T-helper 22 cell (primary cell): ENCODE results near the gene SNAP47.

Experiments used
- DNase-seq: peaks from one replicate; pipeline ENCODE4 v3.0.0-alpha.2; 2020; ENCODE audit warnings: low read depth

Gene SNAP47

DNA sequence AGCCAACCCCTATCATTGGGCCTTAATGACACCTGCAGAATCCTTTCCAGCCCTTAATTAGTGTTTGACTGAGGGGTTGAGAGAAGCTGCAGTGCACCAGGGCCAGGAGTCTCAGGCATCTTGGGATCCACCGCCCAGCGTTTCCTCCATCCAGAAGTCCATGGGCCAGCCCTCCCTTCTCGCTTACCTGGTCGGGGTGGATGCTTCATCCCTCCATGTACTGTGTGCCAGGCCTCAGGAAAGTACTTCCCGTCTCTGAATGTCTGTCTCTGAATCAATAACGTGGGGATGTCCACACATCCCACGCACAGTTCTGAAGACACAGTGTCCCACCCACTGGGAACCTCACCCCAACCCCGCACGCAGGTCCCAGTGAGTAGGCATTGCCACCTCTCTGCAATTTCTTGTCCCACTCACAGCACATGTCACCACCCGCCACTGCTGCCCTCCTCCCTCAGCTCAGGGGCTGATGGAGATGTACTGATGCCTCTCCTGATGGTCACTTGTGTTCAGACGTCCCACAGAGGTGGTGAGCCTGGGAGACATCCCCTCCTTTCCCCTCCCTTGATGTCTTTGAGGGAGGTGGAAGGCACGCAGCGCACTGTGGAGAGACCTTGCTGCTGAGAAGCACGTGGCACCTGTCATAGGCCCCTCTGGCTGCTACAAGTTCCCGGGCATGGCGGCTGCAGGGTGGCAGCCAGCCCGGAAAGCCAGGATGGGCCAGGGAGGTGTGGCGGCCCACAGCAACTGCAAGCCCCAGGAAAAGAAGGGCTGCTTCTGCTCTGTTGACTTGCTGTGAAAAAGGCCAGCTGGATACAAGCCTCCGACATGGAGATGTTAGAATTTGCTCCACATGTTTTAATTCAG is 50.8 kb downstream of the SNAP47 start:
- no peak for DNase-seq

DNA sequence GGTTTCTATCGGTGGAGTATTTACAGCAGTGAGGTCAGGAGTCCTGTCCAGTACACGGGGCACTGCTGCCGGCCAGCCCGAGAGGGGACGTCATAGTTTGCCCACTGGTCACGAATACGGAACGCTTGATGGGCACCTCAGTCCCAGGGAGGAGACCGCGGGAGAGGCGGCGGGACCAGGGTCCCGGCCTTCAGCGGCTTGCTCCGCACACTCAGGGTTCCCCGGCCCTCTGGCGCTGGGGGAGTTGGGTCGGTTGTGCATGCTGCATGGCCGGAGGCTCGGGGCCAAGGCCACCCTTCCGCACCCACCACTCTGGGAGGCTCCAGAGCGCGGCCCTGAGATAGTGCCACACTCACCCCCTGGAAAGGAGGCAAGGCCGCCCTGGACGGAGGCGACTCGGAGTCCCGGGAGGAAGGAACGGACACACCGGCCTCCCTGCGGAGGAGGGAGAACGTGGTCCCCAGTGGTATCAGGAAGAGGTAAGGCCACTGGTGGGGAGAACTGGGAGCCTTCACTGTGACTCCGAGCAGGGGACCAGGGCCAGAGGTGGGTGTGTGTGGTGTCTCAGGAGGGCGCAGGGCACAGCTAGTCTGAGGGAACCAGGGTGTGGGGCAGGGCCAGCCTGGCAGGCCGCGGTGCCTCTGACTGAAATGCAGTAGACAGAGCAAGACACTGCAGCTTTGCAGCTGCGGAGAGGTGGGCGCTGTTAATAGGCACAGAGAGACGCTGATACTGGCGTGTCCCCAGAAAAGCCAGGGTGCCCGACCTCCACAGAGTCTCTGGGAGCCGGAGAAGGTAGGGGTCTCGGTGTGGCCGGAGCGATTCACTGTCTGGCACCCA is 51.7 kb downstream of the SNAP47 start:
- no peak for DNase-seq

DNA sequence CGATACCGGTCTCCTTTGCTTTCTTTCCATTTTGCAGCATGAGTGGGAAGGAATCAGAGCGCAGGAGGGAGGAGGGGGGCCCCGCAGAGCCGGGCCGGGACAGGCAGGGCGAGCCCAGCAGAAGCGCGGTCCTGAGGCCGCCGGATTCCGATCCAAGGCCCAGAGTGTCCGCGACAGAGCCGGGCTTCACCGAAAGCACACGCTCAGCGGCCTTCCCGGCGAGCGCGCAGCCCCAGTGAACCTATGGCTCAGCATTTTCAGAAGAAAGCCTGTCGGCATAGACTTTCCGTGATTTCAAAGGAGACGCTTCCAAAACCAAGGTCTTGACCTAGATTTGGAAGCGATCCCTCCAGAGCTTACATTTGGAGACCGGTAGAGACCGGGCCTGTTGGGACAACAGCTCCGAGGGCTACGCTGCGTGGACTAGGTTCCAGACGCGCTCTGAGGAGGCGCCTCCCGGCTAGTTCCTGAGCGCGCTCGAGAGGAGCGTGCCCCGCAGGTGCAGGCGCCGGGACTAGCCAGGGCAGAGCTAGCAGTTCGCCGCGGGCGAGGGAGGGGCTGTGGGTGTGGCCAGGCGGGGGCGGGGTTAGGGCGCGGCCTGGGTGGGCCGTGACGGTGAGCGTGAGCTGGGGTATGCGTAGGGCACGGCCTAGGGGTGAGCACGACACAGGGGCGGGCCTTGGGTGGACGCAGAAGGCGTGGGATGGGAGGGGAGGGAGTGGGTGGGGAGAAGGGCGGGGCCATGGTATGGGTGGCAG is 52.5 kb downstream of the SNAP47 start:
- peak; percentile 97 for DNase-seq

DNA sequence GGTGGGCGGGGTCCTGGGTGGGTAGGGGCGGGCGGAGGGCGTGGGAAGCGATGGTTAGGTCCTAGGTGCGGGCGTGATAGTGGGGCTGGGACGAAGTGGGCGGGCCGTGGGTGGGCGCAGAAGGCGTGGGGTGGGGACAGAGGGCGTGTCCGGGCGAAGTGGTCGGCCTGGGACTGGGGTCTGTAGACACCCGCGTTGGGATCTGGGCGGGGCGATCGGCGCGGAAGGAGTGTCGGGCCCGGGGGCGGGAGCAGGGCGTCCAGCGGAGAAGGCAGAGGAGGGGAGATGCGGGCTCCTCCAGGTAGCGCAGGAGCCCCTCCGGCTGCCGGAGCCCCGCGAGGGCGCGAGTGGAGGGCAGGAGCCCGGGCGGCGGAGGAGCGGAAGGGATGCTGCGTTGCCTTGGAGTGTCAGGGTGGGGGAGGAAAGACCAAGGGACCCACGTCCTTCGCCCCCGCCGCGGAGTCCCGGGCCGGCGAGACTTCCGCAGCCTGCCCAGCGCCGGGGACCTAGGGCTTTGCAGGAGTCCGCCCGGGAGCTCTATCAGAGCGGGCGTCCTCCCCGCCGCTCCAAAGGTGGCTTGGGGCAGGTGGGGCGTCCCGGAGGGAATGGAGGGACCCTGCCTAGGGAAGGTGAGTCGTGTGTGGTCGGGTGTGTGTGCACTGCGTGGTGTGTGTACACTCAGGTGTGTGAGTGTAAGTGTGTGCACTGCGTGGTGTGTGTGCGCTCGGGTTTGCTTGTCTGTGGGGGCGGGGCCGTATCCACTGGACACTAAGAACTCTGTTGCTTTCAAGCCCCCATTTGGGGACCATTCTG is 53.2 kb downstream of the SNAP47 start:
- no peak for DNase-seq

DNA sequence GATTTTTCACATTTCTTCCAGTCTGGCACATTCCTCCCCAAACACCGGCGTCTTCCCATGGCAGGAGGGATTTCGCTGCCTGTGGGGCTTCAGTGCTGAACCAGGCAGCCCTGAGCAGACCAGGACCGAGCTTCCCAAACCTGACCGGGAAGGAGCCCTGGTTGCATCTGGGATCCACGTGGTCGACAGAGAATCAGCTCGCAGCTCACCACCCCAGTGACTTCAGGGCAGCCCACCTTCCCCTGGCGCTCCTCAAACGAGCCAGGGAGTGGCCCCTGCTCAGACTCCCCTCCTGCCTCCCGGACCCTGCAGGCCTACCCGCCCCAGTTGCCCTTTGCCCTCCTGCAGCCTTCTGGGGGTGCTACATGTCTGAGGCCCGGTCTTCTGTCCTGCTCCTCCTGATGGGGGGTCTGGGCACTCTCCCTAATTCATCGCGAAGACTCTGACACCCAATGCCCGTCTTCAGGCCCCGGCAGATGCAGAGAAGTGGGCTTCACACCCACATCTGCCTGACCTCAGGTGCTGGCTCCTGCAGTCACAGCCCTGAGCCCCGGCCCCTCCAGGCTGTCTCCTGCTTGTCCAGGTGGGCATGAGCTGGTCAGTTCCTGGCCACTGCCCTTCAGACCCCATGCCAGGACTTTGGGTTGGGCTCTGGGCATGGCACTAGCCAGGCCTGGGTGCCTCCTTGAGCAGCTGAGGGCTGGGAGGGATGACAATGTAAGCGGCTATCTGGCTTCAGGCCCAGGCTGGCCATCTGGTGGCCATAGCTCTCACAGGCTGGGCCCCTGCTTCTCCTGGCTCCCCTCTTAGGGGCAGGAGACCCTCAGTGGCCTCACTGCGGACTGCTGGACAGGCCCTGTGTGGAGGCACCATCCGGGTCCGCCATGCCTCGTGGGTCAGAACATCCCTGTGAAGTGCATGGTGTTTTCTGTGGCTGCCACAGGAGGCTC is 54.1 kb downstream of the SNAP47 start:
- DNase-seq, result no peak

DNA sequence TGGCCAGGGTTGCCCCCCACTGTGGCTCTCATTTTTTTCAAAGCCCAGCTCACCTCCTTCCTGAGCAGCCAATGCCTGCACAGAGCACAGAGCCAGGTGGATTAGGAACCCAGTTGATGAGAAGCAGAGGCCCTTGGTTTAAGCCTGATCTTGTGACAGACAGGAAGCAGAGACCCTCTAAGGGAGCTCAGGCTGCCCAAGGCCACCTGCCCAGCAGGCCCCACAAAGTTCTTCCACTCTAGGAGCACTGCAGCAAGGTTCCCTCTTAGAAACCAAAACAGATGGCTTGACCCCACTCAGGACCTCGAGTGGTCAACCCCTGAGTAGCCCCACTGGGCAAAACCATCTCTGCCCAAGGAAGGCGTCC is 54.8 kb downstream of the SNAP47 start:
- DNase-seq, result no peak

DNA sequence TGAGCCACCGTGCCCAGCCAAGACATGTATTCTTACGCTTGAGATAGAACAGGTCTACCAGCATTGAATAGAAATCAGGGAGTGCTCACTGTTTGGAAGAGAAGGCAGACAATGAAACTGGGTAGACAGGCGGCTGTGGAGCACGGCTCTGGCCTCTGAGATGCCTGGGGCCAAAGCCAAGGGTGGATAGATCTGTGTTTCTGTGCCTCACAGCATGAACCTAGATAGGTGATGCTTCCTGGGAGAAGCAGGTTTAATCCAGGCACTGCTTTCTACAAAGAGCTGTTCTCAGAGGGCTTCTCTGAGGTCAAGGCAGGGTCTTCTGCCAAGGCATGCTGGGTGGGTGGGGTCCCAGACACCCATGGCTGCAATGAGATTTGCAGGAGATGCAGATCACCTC is 55.6 kb downstream of the SNAP47 start:
- no peak for DNase-seq

DNA sequence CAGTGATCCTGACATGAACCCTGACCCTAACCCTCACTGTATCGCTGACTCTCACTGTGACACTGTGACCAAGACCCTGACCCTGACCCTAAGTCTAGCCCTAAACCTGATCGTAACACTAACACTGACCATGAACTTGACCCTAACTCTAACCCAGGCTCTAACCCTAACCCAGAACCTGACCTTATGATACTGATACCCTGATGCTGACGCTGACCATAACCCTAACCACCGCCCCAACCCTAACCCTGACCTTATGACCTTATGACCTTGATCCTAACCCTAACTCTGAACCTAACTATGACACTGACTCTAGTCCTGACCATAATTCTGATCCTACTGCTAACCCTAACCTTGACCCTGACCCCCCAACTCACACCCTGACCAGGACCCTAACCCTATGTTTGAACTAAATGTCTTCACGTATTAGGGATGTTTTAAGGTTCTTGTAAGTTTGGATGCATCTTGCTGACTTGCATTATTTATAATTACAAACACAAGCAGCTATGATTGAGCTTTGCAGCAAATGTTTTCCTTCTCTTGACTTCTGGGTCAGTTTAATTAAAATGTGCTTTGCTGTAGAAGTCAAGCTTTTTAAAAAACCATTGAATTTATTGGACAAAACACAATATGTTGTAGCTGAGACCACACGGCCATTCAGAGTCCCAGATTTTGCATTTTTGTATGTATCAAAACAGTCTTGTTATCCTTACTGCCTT is 56.3 kb downstream of the SNAP47 start:
- DNase-seq, result no peak

DNA sequence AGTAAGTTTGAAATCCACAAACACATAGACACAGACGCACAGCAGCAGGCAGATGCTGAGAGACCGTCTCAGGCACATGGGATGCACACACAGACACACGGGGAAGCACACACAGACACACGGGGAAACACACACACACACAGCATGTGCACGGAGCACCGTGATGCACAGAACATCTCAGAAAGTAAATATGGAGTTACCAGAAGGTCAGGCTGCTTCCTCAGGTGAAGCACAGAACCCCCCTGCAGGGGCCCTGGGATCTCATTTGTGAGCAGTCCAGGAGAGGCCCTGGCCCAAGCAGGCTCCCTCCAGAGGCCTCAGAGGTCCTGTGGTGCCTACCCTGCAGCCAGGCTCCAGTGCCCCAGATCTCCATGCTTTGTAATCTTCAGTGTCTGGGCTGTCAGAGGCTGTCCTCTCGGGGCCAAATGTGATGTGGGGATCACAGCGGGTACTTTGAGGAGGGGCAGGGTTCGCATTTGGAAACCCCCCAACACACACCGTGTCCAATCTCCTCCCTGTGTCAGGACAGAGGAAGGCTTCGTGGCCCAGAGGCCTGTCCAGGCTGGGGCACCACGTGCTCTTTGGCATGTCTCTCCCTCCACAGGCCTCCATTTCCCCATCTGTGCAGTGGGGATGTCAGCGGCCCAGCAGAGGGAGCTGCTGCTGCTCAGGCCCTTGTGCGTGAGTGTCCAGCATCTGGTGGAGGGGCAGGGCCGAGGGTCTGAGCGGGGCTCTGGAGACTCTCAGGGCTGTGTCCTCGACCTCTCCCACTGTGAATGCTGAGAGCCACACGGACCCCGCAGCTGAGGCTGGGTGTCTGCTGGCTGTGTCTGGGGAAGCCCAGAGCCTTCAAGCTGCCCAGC is 57.2 kb downstream of the SNAP47 start:
- DNase-seq, result no peak

DNA sequence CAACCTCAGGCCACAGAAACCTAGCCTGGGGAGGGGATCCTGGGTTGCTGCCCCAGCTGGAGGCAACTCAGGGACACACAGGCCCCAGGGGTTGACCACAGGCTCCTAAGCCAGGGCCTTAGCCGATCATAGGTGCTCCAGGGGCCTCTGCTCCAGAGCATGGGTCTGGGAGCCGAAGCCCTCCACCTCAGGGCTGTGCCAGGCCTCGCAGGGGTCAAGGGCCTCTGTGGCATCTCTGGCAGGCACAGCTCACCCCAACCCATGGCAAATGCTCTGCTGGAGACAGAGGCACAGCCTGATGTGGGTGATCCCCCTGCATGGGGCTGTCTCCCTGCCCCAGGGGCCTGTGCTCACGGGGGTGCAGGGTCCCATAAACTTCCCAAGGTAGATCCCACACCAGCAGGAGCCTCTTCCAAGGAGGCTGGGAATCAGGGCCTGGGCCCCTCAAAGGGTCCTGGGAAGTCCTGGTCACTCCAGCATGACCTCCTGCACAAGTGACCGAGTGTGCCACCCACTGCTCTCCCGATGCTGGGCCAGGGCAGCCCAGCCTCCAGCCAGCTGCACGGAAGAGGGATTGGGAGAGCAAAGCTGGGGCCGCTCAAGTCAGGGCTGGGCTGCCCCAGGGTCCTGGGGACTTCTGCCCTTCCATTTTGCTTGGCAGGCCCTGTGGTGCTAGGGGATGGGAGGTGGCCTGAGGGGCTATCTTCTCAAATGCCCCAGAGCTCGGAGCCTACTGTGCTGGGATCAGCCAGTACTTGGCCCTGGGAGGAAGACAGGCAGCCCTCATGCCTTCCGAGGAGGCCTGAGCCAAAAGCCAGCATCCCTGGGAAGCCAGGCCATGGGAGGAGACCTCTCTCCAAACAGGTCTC is 58.1 kb downstream of the SNAP47 start:
- DNase-seq, result no peak

DNA sequence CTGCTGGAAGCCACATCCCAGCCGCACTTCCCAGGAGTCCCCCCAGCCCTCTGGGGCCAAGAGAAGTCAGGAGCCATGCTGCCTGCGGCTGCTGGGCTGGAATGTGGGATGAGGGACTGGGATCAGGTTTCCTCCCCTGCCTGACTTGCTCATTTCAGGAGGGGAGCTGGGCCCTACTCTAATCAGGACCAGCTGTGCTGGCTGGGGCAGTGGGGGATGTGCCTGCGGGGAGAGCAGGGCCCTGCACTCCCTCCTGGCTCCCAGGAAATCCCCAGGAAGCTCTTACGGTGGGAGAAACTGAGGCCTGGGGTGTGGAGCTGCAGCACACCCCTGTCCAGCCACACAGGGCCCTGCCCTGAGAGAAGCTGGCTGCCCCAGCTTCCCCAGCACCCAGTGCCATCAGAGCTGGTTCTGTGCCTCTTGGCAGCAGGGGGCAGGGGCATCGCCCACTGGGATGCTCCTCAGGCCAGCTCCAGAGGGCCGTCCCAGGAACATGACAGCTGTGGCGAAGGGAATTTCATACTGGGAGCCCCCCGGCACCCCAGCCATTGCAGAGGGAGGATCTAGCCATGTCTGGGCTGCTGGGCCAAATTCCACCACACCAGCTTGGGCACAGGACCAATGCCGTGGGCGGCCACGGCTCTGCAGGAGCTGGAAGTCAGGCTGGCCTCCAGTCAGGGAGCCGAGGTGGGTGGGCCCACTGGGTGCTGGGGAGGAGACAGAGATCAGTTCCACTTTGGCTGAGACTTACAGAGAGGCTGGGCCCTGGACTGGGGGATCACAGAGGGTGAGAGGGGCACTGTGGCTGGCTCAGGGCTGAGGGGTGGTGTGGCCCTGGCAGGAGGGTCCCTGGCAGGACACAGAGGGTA is 58.9 kb downstream of the SNAP47 start:
- DNase-seq, result no peak

DNA sequence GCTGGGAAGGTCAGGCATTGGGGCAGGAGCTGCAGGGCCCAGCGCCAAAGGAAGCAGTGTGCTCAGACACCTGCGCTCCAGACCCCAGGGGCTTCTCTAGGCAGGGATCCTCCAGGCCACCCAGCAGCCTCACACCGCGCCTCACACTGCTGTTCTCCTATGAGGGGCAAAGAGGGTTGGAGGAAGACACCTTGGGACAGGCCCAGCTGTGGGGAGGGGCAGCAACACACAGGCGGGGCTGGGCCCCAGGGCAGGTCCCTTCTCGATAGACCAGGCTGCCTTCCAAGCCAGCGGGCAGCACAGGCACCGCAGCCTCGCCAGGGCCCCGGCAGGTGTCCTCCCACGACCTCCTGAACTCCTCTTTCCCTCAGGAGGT is 59.6 kb downstream of the SNAP47 start:
- no peak for DNase-seq

DNA sequence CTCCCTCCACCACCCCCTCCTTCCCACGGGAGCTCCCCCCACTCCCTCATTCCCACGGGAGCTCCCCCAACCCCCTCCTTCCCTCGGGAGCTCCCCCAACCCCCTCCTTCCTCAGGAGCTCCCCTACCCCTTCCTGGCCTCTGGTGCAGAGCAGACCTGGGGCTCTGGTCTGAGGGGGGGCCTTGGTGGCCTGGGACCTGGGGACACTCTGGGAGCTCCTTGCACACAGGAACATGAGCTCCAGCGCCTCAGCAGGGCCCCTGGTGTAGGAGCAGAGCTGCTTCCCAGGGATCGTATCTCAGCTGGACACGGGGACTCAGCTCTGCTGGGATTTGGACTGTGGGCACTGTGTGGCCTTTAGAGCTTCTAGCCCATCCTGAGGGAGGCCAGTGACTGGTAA is 60.5 kb downstream of the SNAP47 start:
- no peak for DNase-seq

DNA sequence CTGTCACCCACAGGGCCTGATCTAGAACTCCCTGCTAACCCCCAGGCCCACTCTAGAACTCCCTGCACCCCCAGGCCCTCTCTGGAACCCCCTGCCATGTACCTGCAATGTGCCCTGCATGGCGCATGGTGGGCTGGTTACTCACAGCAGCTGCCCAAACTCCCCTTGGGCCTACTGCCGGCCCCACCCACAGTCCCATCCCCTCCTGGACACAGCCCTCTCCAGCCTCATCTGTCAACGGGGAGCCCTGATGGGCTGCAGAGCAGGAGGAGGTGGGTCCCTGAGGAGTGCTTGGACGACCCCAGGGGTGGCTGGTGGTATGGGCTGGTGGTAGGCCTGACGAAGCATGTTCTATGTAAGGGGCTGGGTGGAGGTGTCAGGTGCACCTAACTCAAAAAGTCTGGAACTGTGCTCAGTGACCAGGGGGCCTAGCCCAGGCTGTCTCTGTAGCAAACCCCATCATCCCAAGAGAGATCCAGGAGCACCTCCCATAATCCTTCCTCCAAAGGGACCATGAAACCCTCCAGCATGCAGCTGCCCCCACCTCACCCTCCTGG is 61.2 kb downstream of the SNAP47 start:
- no peak for DNase-seq

DNA sequence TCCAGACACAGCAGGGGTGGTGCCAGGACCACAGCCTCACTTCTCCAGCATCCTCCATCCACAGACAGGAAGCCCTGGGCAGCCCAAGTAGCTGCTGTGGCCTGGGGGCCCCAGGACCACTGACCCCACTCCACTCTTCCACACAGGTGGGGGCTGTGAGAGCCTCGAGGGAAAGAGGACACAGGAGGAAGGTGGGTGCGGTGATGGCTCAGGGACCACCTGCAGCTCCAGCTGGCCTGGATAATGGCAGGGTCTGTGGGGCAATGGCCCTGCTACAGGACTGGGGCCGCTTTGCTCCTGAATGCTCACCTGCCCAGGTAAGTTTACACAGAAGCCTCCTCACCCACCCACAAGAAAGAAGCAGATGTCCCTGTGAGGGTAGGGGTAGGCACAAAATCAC is 61.9 kb downstream of the SNAP47 start:
- no peak for DNase-seq

DNA sequence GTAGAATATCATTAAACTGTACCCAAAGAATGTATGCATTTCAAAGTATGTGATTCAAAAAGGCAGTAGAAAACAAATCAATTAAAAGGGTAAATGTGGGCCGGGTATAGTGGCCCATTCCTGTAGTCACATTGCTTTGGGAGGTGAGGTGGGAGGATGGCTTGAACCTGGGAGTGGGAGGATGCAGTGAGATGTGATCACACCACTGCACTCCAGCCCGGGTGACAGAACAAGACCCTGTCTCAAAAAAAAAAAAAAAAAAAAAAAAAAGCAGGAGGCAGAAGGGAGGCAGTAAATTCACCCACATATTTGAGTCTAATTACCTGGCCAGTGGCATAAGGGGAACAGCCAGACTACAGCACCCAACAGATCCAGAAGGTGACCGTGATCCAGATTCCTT is 62.4 kb downstream of the SNAP47 start:
- DNase-seq, result no peak
